NCI-H748 (cell line): ENCODE measurements around the gene KIF13A.
"Not testable (repeated sequence)": the region's sequence is repeated elsewhere in the genome, so short reads cannot be mapped to it uniquely, and the experiment has no call there.

Experiments
- DNase-seq: peaks from one replicate; lab custom pipeline; 2025; ENCODE audit not compliant: unreplicated experiment; lab: John Stamatoyannopoulos, UW

Gene KIF13A

DNA sequence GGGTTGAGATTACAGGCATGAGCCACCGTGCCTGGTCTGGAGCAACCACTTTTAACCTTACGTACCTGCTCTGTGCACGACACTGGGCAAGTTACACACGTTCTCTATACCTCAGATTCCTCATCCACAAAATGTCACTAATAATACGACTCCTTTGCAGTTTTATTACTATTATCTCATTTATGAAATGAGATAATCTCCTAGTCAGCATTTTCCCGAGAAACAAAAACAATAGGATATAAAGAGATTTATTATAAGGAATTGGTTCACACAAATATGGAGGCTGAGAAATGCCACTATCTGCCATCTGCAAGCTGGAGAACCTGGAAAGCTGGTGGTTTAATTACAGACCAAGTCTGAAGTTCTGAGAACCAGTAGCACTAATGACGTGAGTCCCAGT is 12.0 kb upstream of the KIF13A start:
- DNase-seq, result no peak

DNA sequence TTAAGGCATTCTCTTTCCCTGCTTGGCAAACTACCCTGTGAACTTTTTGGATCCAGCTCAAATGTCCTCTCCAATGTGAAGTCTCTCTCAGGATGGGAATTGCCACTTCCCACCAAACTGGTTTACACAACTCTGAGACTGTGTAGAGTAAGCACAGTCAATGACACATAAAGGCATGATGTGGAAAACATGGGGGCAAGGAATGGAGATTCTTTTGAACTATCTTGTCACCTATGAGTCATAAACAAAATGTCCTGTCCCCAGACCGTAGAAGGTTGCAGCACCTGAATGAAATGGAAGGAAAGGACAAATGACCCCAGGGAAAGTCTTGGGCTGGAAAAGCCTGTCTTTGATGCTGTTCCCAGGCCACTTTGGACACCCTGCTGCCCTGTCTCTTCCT is 11.0 kb upstream of the KIF13A start:
- no peak for DNase-seq

DNA sequence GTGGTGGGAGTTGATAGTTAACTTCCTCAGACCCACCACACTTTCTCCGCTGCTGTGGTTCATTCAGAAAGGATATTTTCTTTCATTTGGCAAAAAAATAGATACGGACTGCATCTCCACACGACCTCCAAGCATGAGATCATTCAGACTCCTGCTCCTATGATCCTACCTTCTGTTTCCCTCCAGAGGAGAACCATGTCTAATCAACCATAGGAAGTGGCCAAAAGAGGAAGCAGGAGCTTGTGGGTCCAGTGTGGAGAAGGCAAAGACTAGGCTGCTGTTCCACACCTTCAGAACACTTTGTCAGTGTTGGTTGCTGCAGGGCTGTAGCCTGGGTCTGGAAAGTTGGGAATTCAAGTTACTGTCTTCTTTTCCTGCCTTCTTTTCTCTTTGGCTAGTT is 10.6 kb upstream of the KIF13A start:
- no peak for DNase-seq

DNA sequence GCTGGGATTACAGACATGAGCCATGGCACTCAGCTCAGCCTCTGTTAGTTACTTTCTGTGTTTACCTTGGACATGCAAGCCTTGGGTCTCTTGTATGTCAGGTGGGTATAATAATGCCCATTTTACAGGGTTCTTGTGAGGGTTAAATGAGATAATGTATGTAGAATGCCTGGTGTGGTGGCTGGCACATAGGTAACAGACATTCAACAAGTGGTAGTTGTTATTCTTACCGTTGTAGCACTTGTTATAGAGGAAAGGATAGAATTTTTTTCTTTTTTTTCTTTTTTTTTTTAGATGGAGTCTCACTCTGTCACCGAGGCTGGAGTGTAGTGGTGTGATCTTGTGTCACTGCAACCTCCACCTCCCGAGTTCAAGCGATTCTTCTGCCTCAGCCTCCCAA is 8.0 kb upstream of the KIF13A start:
- DNase-seq, result no peak

DNA sequence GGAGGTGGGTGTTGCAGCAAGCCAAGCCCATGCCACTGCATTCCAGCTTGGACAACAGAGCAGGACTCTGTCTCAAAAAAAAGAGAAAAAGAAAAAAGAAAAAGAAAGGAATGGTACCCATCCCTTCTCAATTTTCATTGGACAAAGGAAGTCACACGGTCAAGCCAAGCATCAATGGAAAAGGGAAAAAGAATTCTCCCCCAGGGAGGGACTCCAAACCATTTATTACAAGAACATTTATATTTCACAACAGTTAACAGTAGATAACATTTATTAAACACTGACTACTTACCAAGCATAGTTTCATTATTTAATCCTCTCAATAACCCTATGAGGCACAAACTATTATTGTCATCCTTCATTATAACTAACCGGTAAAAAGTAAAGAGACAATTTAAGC is 6.6 kb upstream of the KIF13A start:
- DNase-seq, result no peak

DNA sequence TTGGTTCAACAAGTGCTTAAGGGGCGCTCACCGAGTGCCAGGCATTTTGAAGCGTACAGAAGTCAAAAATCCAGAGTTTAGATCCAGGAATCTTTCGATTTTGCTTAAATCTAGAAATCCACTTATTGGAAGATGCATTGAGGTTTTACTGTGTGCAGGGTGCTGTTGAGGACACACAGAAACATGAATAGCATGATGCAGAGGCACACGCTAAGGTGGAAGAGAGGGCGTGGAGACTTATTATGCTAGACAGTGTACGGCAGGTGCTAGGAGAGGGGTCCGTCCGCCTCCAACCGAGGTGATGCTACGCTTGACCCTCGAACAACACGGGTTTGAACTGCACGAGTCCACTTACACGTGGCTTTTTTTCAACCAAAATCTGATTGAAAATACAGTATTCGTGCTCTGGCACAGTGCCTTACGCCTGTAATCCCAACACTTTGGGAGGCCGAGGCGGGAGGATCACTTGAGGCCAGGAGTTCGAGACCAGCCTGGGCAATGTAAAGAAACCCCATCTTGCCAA is 1.0 kb upstream of the KIF13A start:
- DNase-seq, result peak; percentile 85

DNA sequence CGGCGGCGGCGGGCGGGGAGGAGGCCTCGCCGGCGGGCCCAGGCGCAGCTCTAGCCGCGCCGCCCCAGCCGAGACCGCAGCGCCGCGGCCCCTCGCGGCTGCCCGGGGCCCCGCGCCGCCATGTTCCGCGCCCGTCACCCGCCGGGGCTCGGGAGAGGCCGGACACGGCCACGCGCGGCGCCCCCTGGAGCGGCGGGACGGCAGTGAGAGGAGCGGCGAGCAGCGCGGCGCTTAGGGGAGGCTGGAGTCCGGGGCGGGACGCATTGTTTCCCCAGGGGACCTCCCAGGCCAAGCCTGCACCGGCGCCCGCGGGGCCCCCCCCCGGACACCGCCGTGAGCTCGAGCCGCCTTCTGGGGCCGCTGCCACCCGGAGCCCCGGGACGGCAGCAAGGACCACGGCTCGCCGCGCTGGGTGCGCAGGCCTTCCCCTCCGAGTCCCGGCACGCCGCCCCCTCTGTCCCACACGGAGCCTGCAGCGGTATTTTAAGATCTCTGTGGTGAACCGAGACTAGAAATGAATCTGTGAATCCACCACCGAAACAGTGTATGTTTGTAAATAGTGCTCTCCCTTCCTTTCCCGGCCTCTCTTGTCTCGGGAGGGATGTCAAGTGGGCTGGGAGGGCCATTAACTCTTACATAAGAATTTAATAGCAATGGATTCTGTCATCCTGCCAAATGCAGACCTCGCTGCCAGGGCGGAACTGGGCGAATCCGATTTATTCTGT is 424 bp upstream of the KIF13A start:
- peak; percentile 88 for DNase-seq

DNA sequence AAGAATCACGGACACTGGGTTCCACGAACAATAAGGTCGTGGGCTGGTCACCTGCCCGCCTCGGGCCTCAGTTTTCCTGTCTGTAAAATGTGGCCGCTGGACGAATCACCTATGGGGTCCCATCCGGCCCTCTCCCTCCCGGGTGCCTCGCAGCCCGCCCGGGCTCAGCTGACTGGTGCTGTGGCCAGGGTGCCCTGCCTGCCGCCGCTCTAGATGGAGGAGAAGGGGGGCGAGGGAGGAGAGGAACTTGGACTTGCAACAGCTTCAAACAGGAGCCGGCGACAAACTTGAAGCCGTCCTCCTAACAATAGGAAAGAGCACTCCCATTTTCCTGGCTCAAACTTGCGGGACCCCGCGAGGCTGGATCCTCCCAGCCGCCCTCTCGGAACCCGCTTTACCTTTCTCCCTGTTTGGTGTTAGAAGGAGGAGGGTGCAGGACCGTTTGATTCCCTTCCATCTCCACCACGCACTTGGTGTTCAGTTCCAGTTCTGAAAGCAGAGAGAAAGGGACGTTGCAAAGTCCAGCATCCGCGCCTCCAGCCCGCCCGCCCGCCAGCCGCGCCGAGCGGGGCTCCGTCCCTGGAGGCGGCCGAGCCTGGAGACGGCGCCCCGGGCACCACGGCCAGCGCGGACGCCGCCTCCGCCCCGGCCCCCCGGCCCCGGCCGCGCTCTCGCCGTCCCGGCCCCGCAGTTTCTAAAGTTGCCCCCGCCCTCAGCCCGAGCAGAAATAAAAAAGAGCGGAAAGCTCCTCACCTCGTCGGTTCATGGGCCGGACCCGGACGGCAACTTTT is 584 bp downstream of the KIF13A start:
- DNase-seq, result peak; percentile 70

DNA sequence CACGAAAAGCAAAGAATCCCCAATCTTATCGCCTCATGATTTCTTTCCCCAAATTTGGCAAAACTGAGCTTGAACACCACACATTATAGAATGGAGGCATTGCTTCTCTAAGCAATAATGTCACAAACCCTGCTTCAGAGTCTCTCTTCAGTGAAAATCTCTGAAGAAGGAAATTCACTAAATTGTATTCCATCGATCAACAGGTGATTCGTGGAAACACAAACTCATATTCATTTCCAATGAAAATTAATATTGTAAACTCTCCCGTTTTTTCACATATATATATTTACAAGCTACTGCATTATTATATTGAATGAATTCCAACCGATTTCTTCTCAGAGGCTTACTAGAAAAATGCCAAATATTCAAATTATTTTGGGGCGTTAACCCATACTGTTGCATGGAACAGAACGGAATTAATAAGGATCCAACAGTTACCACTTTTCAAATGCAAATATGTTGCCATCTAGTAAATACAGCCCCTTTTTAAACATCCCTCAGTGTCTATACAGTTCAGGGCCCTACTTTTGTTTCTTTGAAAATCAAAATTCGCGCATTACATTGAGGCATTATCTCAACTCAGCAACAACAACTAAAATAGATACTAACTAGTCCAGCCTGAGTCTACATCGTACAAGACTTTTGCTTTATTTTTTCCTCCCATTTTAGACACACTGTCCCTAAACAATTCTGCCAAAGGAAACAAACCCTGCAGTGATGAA is 1.3 kb downstream of the KIF13A start:
- DNase-seq, result no peak

DNA sequence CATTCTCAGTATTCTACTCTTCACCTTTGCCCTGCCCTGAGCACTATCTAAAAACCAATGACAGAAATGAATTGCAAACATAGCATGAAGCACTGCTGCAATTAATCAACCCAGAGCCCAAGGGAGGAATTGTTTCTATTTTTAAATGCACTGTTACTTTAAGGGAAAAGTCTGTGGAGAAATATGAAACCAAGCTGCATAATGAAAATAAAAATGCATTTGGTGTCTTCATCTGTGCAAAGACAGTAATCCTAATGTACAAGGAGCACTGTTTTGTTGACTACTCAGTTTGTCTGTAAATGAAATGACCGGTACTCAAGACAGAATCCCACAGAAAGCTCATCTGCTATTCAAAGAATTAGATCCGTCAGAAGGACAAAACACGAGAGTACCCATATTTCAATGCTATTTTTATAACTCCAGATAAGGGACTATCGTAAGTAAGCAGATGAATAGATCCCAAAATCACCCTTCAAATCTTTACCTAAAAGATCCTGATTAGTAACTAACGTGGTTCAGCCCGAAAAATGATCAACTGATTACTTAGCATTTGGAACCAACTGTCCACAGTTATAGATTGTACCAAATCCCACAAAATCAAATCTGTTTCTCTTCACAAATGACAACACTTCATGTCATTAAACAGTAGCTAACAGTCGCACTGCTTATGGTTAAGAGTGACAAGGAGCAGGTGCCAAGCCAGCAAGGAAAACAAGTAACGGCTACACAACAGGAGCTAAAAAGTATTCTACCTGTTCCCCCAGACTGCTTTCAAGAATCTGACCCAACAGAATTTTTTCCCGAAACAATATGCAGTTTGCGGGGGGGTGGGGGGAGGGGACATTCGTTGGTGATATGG is 2.4 kb downstream of the KIF13A start:
- no peak for DNase-seq

DNA sequence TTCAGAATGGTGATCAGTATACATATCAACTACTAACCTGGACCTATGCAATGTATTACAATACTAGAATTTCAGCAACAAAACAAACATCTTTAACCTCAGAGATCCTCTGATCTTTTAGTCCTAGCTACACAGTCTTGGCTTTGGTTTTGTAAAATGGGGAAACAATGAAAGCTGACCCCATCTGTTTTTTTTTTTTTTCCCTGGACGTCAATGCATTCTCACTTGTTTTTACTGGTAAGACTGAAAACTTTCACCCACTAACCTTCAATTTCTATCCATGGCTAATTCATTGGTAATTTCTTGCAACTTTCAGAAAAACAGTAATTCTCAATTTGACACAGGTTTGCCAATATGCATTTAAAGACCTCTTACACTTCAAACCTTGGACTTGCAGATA is 3.0 kb downstream of the KIF13A start:
- DNase-seq, result no peak

DNA sequence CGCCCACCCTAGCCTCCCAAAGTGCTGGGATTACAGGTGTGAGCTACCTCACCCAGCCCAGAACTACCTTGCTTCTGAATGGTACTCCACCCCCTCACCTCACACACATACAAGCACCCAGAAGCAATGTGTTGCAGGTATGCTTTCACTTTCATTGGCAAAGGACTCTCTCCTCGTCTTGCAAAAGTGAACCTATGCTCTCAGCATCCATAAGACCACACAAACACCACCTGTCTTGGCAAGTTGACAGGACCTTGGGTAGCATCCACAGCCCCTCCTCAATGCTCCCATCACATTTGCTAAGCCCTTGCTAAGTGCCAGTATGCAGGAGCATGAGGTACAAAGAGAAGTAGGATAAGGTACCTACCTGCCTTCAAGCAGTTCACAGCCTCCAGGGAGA is 3.7 kb downstream of the KIF13A start:
- peak; percentile 20 for DNase-seq

DNA sequence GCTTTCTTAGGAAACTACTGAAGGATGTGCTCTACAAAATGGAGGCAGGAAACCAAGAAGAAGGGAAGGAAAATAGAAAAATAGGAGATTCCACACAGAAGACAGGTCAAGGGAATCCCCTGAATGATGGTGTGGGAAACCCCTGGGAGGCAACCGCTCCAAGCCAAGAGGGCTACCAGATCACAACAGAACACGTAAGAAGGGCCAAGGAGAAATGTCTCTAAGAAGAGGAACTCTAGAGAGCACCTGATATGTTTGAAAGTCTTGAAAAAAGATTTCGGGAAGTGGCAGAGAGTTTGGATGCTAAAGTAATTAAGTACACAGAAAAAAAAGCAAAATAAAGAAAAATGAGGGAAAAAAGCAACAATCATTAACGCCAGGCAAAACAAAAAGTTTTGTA is 7.1 kb downstream of the KIF13A start:
- DNase-seq, result no peak

DNA sequence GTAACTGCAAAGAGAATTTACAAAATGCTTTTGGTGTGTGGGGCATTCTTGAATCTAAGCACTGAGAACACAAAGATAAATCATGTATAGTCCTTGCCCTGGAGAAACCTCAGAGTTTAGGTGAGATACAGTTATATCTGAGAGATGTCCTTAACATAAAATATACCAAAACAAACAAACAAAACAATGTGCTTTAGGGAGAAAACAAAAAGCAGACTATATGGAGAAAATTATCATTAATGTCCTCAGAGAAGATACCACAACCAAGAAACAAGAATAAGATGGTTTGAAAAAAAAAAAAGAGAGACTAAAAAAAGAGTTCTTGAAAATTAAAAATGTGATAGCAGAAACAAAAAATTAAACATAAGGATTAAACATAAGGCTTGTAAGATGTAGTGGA is 8.0 kb downstream of the KIF13A start:
- no peak for DNase-seq

DNA sequence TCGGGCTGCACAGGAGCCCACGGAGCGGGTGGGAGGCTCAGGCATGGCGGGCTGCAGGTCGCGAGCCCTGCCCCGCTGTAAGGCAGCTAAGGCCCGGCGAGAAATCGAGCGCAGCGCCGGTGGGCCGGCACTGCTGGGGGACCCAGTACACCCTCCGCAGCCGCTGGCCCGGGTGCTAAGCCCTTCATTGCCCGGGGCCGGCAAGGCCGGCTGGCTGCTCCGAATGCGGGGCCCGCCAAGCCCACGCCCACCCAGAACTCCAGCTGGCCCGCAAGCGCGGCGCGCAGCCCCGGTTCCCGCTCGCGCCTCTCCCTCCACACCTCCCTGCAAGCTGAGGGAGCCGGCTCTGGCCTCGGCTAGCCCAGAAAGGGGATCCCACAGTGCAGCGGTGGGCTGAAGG is 11.2 kb downstream of the KIF13A start:
- DNase-seq, result not testable (repeated sequence)

DNA sequence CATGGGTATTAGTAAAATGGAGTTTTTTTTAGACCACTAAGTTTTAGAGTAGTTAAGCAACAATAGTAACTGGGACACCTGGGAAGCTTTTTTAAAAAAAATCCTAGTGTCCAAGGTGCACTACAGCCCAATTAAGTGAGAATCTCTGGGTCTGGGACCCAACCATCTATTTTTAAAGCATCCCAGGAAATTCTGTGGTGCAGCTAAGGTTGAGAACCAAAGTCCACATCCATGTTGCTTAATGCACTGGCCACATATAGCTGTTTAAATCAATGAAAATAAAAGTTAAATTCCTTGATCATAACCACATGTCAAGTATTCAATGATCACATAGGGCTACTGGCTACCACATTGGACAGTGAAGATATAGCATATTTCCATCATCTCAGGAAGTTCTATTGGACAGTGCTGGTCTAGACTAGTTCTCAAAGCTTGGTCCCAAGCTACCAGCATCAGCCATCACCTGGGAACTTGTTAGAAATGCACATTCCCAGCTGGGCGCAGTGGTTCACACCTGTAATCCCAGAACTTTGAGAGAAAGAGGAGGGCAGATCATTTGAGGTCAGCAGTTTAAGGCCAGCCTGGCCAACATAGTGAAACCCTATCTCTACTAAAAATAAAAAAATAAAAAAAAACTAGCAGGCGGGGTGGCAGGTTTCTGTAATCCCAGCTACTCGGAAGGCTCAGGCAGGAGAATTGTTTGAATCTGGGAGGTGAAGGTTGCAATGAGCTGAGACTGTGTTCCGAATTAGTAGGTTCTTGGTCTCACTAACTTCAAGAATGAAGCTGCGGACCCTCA is 12.7 kb downstream of the KIF13A start:
- no peak for DNase-seq

DNA sequence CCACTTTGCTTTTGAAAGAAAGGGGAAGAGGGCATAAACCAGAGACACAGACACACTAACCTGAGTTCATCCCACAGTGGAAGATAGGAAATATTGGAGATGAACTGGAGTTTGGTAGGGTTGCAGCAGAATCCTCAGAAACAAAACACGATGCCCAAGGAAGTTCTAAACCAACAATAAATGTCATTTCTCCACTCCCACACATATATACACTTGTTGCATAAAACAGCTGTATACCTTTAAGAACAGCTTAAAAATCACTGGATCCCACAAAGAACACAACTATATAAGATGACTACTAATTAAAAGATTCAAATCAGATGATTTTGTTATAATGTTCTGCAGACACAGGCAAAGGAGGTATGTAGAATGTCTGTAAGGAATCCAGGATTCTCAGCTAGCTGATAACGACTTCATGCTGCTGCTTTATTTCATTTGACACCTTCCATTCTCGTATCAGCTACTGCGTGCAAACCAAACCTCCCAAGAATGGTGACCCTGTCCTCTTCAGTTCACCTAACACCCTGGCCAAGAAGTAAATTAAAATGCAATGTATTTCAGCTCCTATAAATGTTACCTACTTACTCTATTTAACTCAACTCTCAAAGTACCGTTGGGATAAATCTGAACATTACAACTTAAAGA is 14.3 kb downstream of the KIF13A start:
- no peak for DNase-seq

DNA sequence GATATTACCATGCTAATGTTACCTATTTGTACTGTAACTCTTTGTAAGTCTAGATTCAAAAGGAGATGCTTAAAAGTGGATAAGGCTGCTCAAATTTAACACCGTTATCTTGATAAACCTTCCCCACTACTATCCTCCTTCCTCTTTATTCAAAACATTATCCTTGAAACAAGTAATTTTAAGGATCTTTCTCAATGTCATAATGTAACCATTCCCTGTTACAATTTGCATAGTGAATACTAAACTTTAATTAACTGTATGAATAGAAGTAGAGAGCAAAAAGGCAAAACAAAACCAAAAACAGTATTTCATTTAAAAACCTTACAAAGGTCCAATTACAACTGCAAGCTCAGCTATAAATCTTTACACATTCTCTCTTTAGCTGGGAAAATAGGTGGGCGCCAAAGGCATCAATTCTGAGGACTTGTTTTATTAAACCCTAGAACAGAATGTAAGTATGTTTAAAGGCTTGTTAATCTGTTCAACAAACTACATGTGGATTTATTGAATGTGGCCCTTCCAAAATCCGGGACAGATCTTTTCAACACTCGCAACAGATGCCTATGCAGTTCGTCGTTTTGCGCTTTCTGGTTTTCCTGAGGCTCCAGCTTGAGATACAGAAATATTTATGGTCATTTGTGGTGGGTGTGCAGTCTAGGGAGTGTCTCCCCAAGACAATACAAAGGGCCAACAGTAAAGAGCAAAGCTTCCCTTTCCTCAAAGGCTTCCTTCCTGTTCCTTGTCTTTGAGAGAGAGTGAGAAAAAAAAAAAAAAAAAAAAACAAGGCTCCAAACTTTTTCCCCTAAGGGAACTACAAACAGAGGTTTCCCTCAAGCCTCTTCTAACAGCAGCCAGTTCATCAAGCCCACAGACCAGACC is 15.1 kb downstream of the KIF13A start:
- DNase-seq, result no peak
